CD4-positive, alpha-beta T cell treated with Interleukin-17A for 4 hours (primary cell): ENCODE measurements around the gene PPP1R15A.
"Not testable (repeated sequence)": the region's sequence is repeated elsewhere in the genome, so short reads cannot be mapped to it uniquely, and the experiment has no call there.

Source experiments
- DNase-seq: peaks from one replicate; pipeline ENCODE4 v3.0.0-alpha.2; 2020; ENCODE audit warnings: mixed read lengths

The PPP1R15A gene

DNA sequence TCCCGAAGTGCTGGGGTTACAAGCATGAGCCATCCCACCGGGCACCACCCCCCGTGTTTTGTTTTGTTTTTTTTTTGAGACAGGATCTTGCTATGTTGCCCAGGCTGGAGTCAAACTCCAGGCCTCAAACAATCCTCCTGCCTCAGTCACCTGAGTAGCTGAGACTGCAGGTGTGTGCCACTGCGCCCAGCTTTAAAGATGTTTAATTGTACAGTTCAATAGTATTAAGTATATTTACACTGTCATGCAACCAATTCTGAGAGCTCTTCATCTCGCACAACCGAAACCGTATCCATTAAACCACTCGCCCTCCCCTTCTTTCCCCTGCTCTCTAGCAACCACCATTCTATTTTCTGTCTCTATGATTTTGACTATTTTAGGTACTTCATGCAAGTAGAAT, 43.5 kb downstream of the PPP1R15A start:
- no peak for DNase-seq

GRCh38 chr19:48918071-48918470, 45.9 kb downstream of the PPP1R15A start:
- DNase-seq, result no peak

- no peak for DNase-seq
These were observed 46.6 kb downstream of the PPP1R15A start for GRCh38 chr19:48918801-48919247.

GRCh38 chr19:48919271-48919670, 47.0 kb downstream of the PPP1R15A start:
- not testable (repeated sequence) for DNase-seq

DNA sequence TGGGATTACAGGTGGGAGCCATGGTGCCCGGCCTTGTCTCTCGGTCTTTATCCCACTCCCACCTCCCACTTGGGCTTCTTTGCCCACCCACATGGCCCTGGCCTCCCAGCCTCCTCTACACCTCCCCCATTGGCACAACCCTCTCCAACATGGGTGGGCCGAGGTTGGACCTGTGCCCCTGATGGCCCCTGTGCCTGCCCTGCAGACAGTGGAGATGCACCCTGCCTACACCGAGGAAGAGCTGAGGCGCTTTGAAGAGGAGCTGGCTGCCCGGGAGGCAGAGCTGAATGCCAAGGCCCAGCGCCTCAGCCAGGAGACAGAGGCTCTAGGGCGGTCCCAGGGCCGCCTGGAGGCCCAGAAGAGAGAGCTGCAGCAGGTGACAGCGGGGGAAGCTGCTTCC, 48.7 kb downstream of the PPP1R15A start:
- no peak for DNase-seq

DNA sequence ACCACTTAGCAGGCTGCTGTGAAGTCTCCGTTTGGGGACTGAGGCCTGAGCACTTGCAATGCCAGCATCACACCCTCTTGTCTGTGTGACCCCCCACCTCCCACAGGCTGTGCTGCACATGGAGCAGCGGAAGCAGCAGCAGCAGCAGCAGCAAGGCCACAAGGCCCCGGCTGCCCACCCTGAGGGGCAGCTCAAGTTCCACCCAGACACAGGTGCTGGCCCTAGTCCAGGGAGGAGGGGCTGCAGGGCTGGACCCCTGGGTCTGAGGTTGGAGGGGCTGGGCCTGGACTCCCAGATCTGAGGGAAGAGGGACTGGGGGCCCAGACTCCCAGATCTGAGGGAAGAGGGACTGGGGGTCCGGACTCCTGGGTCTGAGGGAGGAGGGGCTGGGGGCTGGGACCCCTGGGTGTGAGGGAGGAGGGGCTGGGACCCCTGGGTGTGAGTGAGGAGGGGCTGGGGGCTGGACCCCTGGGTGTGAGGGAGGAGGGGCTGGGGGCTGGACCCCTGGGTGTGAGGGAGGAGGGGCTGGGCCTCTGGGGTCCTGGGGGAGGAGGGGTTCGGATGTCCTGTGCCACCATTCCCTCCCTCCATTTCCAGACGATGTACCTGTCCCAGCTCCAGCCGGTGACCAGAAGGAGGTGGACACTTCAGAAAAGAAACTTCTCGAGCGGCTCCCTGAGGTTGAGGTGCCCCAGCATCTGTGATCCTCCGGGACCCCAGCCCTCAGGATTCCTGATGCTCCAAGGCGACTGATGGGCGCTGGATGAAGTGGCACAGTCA, 49.7 kb downstream of the PPP1R15A start:
- DNase-seq, result no peak

DNA sequence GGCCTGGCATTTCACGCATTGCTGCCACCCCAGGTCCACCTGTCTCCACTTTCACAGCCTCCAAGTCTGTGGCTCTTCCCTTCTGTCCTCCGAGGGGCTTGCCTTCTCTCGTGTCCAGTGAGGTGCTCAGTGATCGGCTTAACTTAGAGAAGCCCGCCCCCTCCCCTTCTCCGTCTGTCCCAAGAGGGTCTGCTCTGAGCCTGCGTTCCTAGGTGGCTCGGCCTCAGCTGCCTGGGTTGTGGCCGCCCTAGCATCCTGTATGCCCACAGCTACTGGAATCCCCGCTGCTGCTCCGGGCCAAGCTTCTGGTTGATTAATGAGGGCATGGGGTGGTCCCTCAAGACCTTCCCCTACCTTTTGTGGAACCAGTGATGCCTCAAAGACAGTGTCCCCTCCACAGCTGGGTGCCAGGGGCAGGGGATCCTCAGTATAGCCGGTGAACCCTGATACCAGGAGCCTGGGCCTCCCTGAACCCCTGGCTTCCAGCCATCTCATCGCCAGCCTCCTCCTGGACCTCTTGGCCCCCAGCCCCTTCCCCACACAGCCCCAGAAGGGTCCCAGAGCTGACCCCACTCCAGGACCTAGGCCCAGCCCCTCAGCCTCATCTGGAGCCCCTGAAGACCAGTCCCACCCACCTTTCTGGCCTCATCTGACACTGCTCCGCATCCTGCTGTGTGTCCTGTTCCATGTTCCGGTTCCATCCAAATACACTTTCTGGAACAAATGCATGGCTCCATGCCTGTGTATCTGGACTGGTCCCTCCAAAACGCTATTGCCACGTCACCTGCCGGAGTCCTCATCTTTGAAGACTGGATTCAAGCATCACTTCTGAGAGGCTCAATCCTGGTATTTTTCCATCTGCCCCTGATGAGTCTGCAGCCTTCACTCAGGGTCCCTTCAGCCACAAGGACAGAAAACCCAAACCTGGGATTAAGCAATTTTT, 50.6 kb downstream of the PPP1R15A start:
- no peak for DNase-seq

DNA sequence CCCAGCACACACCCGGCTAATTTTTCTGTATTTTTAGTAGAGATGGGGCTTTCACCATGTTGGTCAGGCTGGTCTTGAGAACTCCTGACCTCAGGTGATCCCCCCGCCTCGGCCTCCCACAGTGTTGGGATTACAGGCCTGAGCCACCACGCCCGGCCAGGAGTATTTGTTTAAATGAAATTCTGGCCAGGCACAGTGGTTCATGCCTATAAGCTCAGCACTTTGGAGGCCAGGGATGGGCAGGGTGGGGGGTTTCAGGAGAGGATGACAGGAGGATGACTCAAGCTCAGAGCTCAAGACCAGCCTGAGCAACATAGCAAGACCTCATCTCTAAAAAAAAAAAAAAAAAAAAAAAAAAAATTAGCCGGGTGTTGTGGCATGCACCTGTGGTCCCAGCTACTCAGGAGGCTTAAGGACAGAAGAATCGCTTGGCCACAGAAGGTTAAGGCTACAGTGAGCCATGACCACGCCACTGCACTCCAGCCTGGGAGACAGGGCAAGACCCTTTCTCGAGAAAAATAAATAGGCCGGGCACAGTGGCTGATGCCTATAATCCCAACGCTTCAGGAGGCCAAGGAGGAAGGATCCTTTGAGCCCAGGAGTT, 53.1 kb downstream of the PPP1R15A start:
- DNase-seq, result no peak
